Central memory CD8-positive, alpha-beta T cell (primary cell): ENCODE data around the gene DCST2.

ENCODE experiments used
- ATAC-seq: fragments of 150-1000 bp; cut with Tn5 transposase; replicated peaks from 2 replicates; pipeline ENCODE4 v1.10.0; 2022; ENCODE audit warnings: mild to moderate bottlenecking, moderate FRiP score, moderate number of reproducible peaks; ENCODE audit not compliant: poor library complexity, severe bottlenecking; ENCODE audit errors: extremely low read depth
- DNase-seq, 2 donors: peaks; one replicate each; pipeline ENCODE4 v3.0.0; 2021; ENCODE audit warnings: low spot score in 2 of 2
- H3K27ac Mint-ChIP-seq: one replicate; pipeline ENCODE4 v1.8.0; 2022; ENCODE audit warnings: low read depth, mild to moderate bottlenecking, moderate library complexity, mixed read lengths
- H3K27me3 Mint-ChIP-seq: one replicate; pipeline ENCODE4 v1.8.0; 2022; ENCODE audit warnings: mixed read lengths
- H3K36me3 Mint-ChIP-seq: one replicate; pipeline ENCODE4 v1.8.0; 2022; ENCODE audit warnings: mild to moderate bottlenecking, moderate library complexity, mixed read lengths; ENCODE audit not compliant: insufficient read depth
- H3K4me1 Mint-ChIP-seq: one replicate; pipeline ENCODE4 v1.8.0; 2022; ENCODE audit warnings: mixed read lengths
- H3K4me3 Mint-ChIP-seq: one replicate; pipeline ENCODE4 v1.8.0; 2022; ENCODE audit warnings: mild to moderate bottlenecking, moderate library complexity, mixed read lengths
- H3K9me3 Mint-ChIP-seq: one replicate; pipeline ENCODE4 v1.8.0; 2022; ENCODE audit warnings: mixed read lengths

The DCST2 gene

GRCh38 chr1:155038602-155039307 lies 5.2 kb upstream of the DCST2 start:
- Mint-ChIP-seq H3K27me3 (peaks cover 22% of the 10 kb centered on the region), H3K9me3 (no peaks in the 10 kb centered on the region), H3K4me1 (no peaks in the 10 kb centered on the region), H3K4me3 (no peak overlapping the region), H3K36me3 (no peaks in the 10 kb centered on the region), H3K27ac (no peak overlapping the region)
- no peak for DNase-seq
- ATAC-seq: no peak

- DNase-seq (no peak), ATAC-seq (no peak)
- H3K4me1 Mint-ChIP-seq: no peaks in the 10 kb centered on the region
- no peak overlapping the region for H3K4me3 Mint-ChIP-seq
- no peaks in the 10 kb centered on the region for H3K36me3 Mint-ChIP-seq
- H3K9me3 Mint-ChIP-seq: no peaks in the 10 kb centered on the region
- H3K27ac Mint-ChIP-seq: no peak overlapping the region
- peaks cover 24% of the 10 kb centered on the region for H3K27me3 Mint-ChIP-seq
Observed at GRCh38 chr1:155037851-155038441, 4.4 kb upstream of the DCST2 start.

- no peaks in the 10 kb centered on the region for H3K4me1 Mint-ChIP-seq
- H3K9me3 Mint-ChIP-seq: no peaks in the 10 kb centered on the region
- ATAC-seq (no peak), DNase-seq (no peak)
- H3K27me3 Mint-ChIP-seq: peaks cover 31% of the 10 kb centered on the region
- H3K36me3 Mint-ChIP-seq: no peaks in the 10 kb centered on the region
- H3K4me3 Mint-ChIP-seq: no peak overlapping the region
- H3K27ac Mint-ChIP-seq: no peak overlapping the region
Observed at GRCh38 chr1:155037043-155037442, 3.5 kb upstream of the DCST2 start.

- H3K4me3 Mint-ChIP-seq: no peak overlapping the region
- ATAC-seq: no peak
- no peak overlapping the region for H3K27ac Mint-ChIP-seq
- no peaks in the 10 kb centered on the region for H3K9me3 Mint-ChIP-seq
- peaks cover 31% of the 10 kb centered on the region for H3K27me3 Mint-ChIP-seq
- no peak for DNase-seq
- no peaks in the 10 kb centered on the region for H3K4me1 Mint-ChIP-seq
- no peaks in the 10 kb centered on the region for H3K36me3 Mint-ChIP-seq
Observed at GRCh38 chr1:155035936-155036335, 2.4 kb upstream of the DCST2 start.

GRCh38 chr1:155034318-155035208 lies 982 bp upstream of the DCST2 start:
- DNase-seq (no peak), ATAC-seq (no peak)
- no peaks in the 10 kb centered on the region for H3K4me1 Mint-ChIP-seq
- peaks cover 32% of the 10 kb centered on the region for H3K27me3 Mint-ChIP-seq
- H3K4me3 Mint-ChIP-seq: no peak overlapping the region
- no peak overlapping the region for H3K27ac Mint-ChIP-seq
- no peaks in the 10 kb centered on the region for H3K9me3 Mint-ChIP-seq
- peaks cover 1% of the 10 kb centered on the region for H3K36me3 Mint-ChIP-seq

GRCh38 chr1:155032886-155033285 lies 695 bp downstream of the DCST2 start:
- H3K27me3 Mint-ChIP-seq: peaks cover 27% of the 10 kb centered on the region
- no peak overlapping the region for H3K4me3 Mint-ChIP-seq
- H3K4me1 Mint-ChIP-seq: no peaks in the 10 kb centered on the region
- H3K27ac Mint-ChIP-seq: no peak overlapping the region
- DNase-seq (no peak), ATAC-seq (no peak)
- H3K36me3 Mint-ChIP-seq: peaks cover 1% of the 10 kb centered on the region
- no peaks in the 10 kb centered on the region for H3K9me3 Mint-ChIP-seq

GRCh38 chr1:155030899-155031298 lies 2.7 kb downstream of the DCST2 start:
- Mint-ChIP-seq H3K9me3 (no peaks in the 10 kb centered on the region), H3K4me3 (no peak overlapping the region), H3K36me3 (peaks cover 1% of the 10 kb centered on the region), H3K27me3 (peaks cover 22% of the 10 kb centered on the region), H3K4me1 (no peaks in the 10 kb centered on the region), H3K27ac (no peak overlapping the region)
- DNase-seq: no peak
- no peak for ATAC-seq

- no peak for DNase-seq
- H3K27ac Mint-ChIP-seq: no peak overlapping the region
- H3K4me1 Mint-ChIP-seq: no peaks in the 10 kb centered on the region
- no peak for ATAC-seq
- H3K27me3 Mint-ChIP-seq: peaks cover 22% of the 10 kb centered on the region
- peaks cover 1% of the 10 kb centered on the region for H3K36me3 Mint-ChIP-seq
- H3K4me3 Mint-ChIP-seq: no peak overlapping the region
- no peaks in the 10 kb centered on the region for H3K9me3 Mint-ChIP-seq
Observed at GRCh38 chr1:155030243-155030795, 3.3 kb downstream of the DCST2 start.

GRCh38 chr1:155029513-155030242 lies 3.9 kb downstream of the DCST2 start:
- DNase-seq (no peak), ATAC-seq (no peak)
- peaks cover 1% of the 10 kb centered on the region for H3K36me3 Mint-ChIP-seq
- H3K4me1 Mint-ChIP-seq: no peaks in the 10 kb centered on the region
- H3K27me3 Mint-ChIP-seq: peaks cover 22% of the 10 kb centered on the region
- H3K27ac Mint-ChIP-seq: no peak overlapping the region
- H3K4me3 Mint-ChIP-seq: no peak overlapping the region
- H3K9me3 Mint-ChIP-seq: no peaks in the 10 kb centered on the region

- ATAC-seq: no peak
- no peaks in the 10 kb centered on the region for H3K4me1 Mint-ChIP-seq
- H3K9me3 Mint-ChIP-seq: no peaks in the 10 kb centered on the region
Observed at GRCh38 chr1:155026588-155026987, 7.0 kb downstream of the DCST2 start.

GRCh38 chr1:155026154-155026553 lies 7.4 kb downstream of the DCST2 start:
- no peak overlapping the region for H3K27ac Mint-ChIP-seq
- DNase-seq (no peak), ATAC-seq (no peak)
- H3K4me3 Mint-ChIP-seq: no peak overlapping the region
- no peaks in the 10 kb centered on the region for H3K4me1 Mint-ChIP-seq
- peaks cover 1% of the 10 kb centered on the region for H3K36me3 Mint-ChIP-seq
- H3K27me3 Mint-ChIP-seq: peaks cover 13% of the 10 kb centered on the region
- no peaks in the 10 kb centered on the region for H3K9me3 Mint-ChIP-seq

More at GRCh38 chr1:155026588-155026987, 7.0 kb downstream of the DCST2 start:
- Mint-ChIP-seq H3K27me3 (peaks cover 13% of the 10 kb centered on the region), H3K4me3 (no peak overlapping the region), H3K36me3 (peaks cover 1% of the 10 kb centered on the region), H3K27ac (no peak overlapping the region)
- DNase-seq: no peak

- no peak for DNase-seq
- Mint-ChIP-seq H3K4me3 (no peak overlapping the region), H3K27ac (no peak overlapping the region), H3K27me3 (peaks cover 9% of the 10 kb centered on the region), H3K9me3 (no peaks in the 10 kb centered on the region), H3K36me3 (no peaks in the 10 kb centered on the region), H3K4me1 (peaks cover 10% of the 10 kb centered on the region)
- no peak for ATAC-seq
Observed at GRCh38 chr1:155024315-155024714, 9.3 kb downstream of the DCST2 start.
